Thyroid gland (tissue), 4 donors: Measurements from ENCODE around the gene SPATA31C1. TPM values are rescaled to one million over a fixed set of nuclear protein-coding genes. Genes with fewer than 3 reads are reported as not detected.
"Not testable (repeated sequence)": the region's sequence is repeated elsewhere in the genome, so short reads cannot be mapped to it uniquely, and the experiment has no call there.

Source experiments
- DNase-seq, 2 donors: peaks; one replicate each; pipeline ENCODE4 v3.0.0-alpha.2; 2019
- H3K27ac ChIP-seq, 3 donors: fragments of 200-600 bp; sonication (generic); 1 replicate in 2 of 3; 2 replicates in 1 of 3; pipeline ENCODE4 v1.5.1; 2016 to 2019; ENCODE audit warnings: mild to moderate bottlenecking in 1 of 3, moderate library complexity in 1 of 3
- H3K27me3 ChIP-seq: fragments of 200-600 bp; sonication (generic); one replicate; pipeline ENCODE4 v1.5.1; 2019
- H3K36me3 ChIP-seq, 2 donors: fragments of 200-600 bp; sonication (generic); one replicate each; pipeline ENCODE4 v1.5.1; 2016 to 2019
- H3K4me1 ChIP-seq, 2 donors: fragments of 200-600 bp; sonication (generic); one replicate each; pipeline ENCODE4 v1.5.1; 2017 to 2019
- H3K4me3 ChIP-seq, 3 donors: fragments of 200-600 bp; sonication (generic); replicated peaks in 1 of 3; 1 replicate in 2 of 3; 2 replicates in 1 of 3; pipeline ENCODE4 v1.5.1; 2016; ENCODE audit warnings: mild to moderate bottlenecking in 1 of 3
- H3K9me3 ChIP-seq: fragments of 200-600 bp; sonication (generic); one replicate; pipeline ENCODE4 v1.5.1; 2017
- CTCF ChIP-seq, 6 experiments: fragments of 200-600 bp in 3 of 6; fragments of 450-650 bp in 3 of 6; sonication (generic) in 3 of 6; IDR thresholded peaks; one replicate each; pipeline ENCODE4 v1.5.1; 2016 to 2019; ENCODE audit warnings: antibody characterized with exemption in 6 of 6, mild to moderate bottlenecking in 2 of 6, inconsistent platforms in 1 of 6, moderate library complexity in 1 of 6
- POLR2A ChIP-seq, 2 donors: fragments of 450-650 bp; IDR thresholded peaks; one replicate each; pipeline ENCODE4 v1.6.1; 2017; ENCODE audit warnings: antibody characterized with exemption in 2 of 2, mild to moderate bottlenecking in 2 of 2, moderate library complexity in 1 of 2
- WGBS, 2 donors: methylation state at CpG; one replicate each; pipeline ENCODE4 v1.1.5; 2017; 5-methylcytosine and 5-hydroxymethylcytosine counted together
- intact Hi-C: fragments of 100-400 bp; cut with DNase I; formaldehyde crosslinking; loops from one replicate; pipeline ENCODE4 v1.15.1; 2023
- total RNA-seq, 4 donors: library from RNA; depleted of rRNA; stranded (reverse); fragments of >200 nt; gene quantifications; one replicate each; pipeline ENCODE4 v1.2.3, GENCODE V29; 2016

SPATA31C1 gene
- total RNA-seq, result not detected

DNA sequence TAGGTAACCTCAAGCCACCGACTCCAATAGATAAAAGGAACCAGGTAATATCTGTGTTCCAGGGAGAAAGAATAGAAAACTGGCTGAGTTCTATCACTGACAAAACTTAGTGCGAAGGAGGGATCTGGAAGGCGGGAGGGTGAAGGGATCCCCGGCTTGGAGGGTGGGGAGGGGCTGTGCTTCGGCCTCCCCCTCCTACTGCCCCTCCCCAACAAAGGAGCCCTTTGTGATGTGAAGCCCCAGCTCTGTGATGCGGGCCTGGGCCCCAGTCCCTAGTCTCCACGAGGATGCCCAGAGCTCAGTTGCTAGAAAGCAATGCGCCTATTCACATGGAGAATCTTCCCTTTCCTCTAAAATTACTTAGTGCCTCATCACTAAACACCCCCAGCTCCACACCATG lies at the start of gene SPATA31C1:
TSS of gene SPATA31C1 (plus strand) at position 301 of the 400 bp plus-strand sequence.
- no CpG with 5 or more reads among the region's 8 CpGs for whole genome bisulfite sequencing, 2 donors
- H3K36me3 ChIP-seq, DNase-seq, H3K27ac ChIP-seq, intact Hi-C loops, H3K27me3 ChIP-seq, H3K4me1 ChIP-seq, H3K4me3 ChIP-seq, H3K9me3 ChIP-seq: not testable (repeated sequence)

DNA sequence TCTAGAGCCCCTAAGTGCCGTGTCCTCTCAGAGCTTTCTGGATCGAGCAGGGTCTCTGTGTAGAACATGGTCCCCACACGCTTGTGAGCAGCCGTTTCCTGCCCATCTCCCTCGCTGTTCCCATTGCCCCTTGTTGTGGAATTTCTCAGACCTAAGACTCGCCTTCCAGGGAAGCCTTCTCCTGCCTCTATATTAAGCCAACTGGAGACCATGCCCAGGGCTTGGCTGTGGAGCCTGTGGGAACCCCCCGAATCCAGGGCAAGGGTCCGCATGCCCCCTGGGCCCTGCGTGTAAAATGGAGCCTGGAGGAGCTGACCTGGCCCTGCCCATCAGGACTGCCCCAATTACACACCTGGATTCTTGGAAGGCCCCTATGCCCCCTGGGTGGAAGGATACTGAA lies 49.6 kb upstream of the SPATA31C1 start:
- no peaks in the 10 kb centered on the region for H3K9me3 ChIP-seq
- H3K4me3 ChIP-seq, result no peak overlapping the region
- no peak overlapping the region for H3K27ac ChIP-seq
- 90 to 94% methylated on average over 5 to 8 of the region's 9 CpGs for WGBS, 2 donors
- TF ChIP-seq POLR2A (IDR thresholded peaks at IDR 0.05) (no peak), CTCF (IDR thresholded peaks at IDR 0.05) (no peak)
- intact Hi-C loops, result no loop called here
- no peak for DNase-seq
- no peaks in the 10 kb centered on the region for H3K36me3 ChIP-seq
- H3K4me1 ChIP-seq, result no peaks in the 10 kb centered on the region
- H3K27me3 ChIP-seq, result no peaks in the 10 kb centered on the region

GRCh38 chr9:87868635-87869034 lies 49.1 kb upstream of the SPATA31C1 start:
- no peaks in the 10 kb centered on the region for H3K4me1 ChIP-seq
- no peak for DNase-seq
- WGBS, 2 donors, result 86 to 100% methylated on average over 3 of the region's 3 CpGs
- no peak overlapping the region for H3K27ac ChIP-seq
- no peak overlapping the region for H3K4me3 ChIP-seq
- H3K27me3 ChIP-seq, result no peaks in the 10 kb centered on the region
- H3K36me3 ChIP-seq, result no peaks in the 10 kb centered on the region
- no peaks in the 10 kb centered on the region for H3K9me3 ChIP-seq
- TF ChIP-seq CTCF (IDR thresholded peaks at IDR 0.05) (no peak), POLR2A (IDR thresholded peaks at IDR 0.05) (no peak)
- intact Hi-C loops, result no loop called here

DNA sequence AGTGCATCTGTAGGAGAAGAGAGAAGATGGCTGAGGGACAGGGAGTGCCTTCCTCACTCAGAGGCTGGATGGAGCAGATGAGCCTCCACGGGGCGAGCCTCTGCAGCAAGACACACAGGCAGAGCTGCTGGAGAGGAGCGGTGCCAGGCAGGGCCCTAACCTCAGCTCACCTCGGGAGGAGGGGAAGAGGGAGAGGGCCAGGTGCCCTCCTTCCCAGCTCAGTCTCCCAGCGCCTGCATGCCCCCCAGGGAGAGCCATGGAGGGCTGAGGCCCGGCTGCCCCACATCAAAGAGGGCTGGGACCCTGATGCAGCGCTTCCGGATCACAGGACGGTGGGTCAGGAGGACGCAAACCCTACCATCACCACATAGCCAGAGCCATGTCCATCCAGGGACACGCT lies 48.7 kb upstream of the SPATA31C1 start:
- no peaks in the 10 kb centered on the region for H3K4me1 ChIP-seq
- no peaks in the 10 kb centered on the region for H3K27me3 ChIP-seq
- no peaks in the 10 kb centered on the region for H3K36me3 ChIP-seq
- intact Hi-C loops, result no loop called here
- H3K9me3 ChIP-seq, result no peaks in the 10 kb centered on the region
- no peak overlapping the region for H3K27ac ChIP-seq
- DNase-seq, result no peak
- TF ChIP-seq POLR2A (IDR thresholded peaks at IDR 0.05) (no peak), CTCF (IDR thresholded peaks at IDR 0.05) (no peak)
- no peak overlapping the region for H3K4me3 ChIP-seq
- WGBS, 2 donors, result 91% methylated on average over 9 to 11 of the region's 11 CpGs

- Histone ChIP-seq H3K4me3 (no peak overlapping the region), H3K27ac (no peak overlapping the region), H3K27me3 (no peaks in the 10 kb centered on the region), H3K4me1 (no peaks in the 10 kb centered on the region), H3K9me3 (no peaks in the 10 kb centered on the region), H3K36me3 (no peaks in the 10 kb centered on the region)
- no peak for DNase-seq
- intact Hi-C loops, result no loop called here
- TF ChIP-seq CTCF (IDR thresholded peaks at IDR 0.05) (no peak), POLR2A (IDR thresholded peaks at IDR 0.05) (no peak)
- WGBS, 2 donors, result 89 to 90% methylated on average over 7 of the region's 7 CpGs
Measured at GRCh38 chr9:87871425-87872078, 46.2 kb upstream of the SPATA31C1 start.
